Renal pelvis (tissue), 4 donors: ENCODE results near the gene SUN5. TPM values are rescaled to one million over a fixed set of nuclear protein-coding genes. Genes with fewer than 3 reads are reported as not detected.
"Not testable (repeated sequence)": the region's sequence is repeated elsewhere in the genome, so short reads cannot be mapped to it uniquely, and the experiment has no call there.

ENCODE experiments used
- DNase-seq: peaks from one replicate; pipeline ENCODE4 v3.0.0-alpha.2; 2013
- polyA plus RNA-seq, 3 donors: library from polyadenylated mRNA; unstranded; fragments of 120-200 nt; gene quantifications; one replicate each; pipeline ENCODE4 v1.2.1, GENCODE V29; 2013; ENCODE audit not compliant: insufficient read length in 3 of 3

Gene SUN5
- polyA plus RNA-seq, 3 donors = not detected

- no peak for DNase-seq
Observed at GRCh38 chr20:32977281-32978008, 26.8 kb downstream of the SUN5 start.

GRCh38 chr20:32976746-32977145, 27.5 kb downstream of the SUN5 start:
- no peak for DNase-seq

GRCh38 chr20:32975698-32976674, 28.2 kb downstream of the SUN5 start:
- no peak for DNase-seq

GRCh38 chr20:32975121-32975520, 29.1 kb downstream of the SUN5 start:
- not testable (repeated sequence) for DNase-seq

GRCh38 chr20:32974204-32975064, 29.8 kb downstream of the SUN5 start:
- not testable (repeated sequence) for DNase-seq

- no peak for DNase-seq
Observed at GRCh38 chr20:32973077-32973717, 31.0 kb downstream of the SUN5 start.

- DNase-seq = no peak
Observed at GRCh38 chr20:32972181-32973076, 31.8 kb downstream of the SUN5 start.

GRCh38 chr20:32971703-32972161, 32.5 kb downstream of the SUN5 start:
- no peak for DNase-seq

- no peak for DNase-seq
Observed at GRCh38 chr20:32970973-32971300, 33.3 kb downstream of the SUN5 start.

- no peak for DNase-seq
Observed at GRCh38 chr20:32970115-32970972, 33.9 kb downstream of the SUN5 start.

GRCh38 chr20:32969356-32970114, 34.7 kb downstream of the SUN5 start:
- no peak for DNase-seq

- no peak for DNase-seq
Observed at GRCh38 chr20:32968478-32969241, 35.6 kb downstream of the SUN5 start.

GRCh38 chr20:32967961-32968457, 36.2 kb downstream of the SUN5 start:
- no peak for DNase-seq

GRCh38 chr20:32966881-32967781, 37.1 kb downstream of the SUN5 start:
- no peak for DNase-seq

GRCh38 chr20:32966382-32966781, 37.9 kb downstream of the SUN5 start:
- no peak for DNase-seq

GRCh38 chr20:32965581-32966373, 38.5 kb downstream of the SUN5 start:
- DNase-seq = no peak
